AG09309 (cell line): ENCODE results near the gene SIGLEC15.
"Not testable (repeated sequence)": the region's sequence is repeated elsewhere in the genome, so short reads cannot be mapped to it uniquely, and the experiment has no call there.

Experiments
- DNase-seq: peaks from one replicate; pipeline ENCODE4 v3.0.0-alpha.2; 2010; ENCODE audit warnings: low read depth
- H3K4me3 ChIP-seq: 2 replicates; pipeline ENCODE4 v1.5.1; 2011; ENCODE audit warnings: mild to moderate bottlenecking, low read depth, low read length, moderate library complexity; ENCODE audit not compliant: control insufficient read depth
- CTCF ChIP-seq: IDR thresholded peaks from 2 replicates; pipeline ENCODE4 v1.5.1; 2011; ENCODE audit warnings: mild to moderate bottlenecking, low read depth, low read length, inconsistent platforms; ENCODE audit not compliant: insufficient read depth, control insufficient read depth; ENCODE audit errors: missing control alignments

SIGLEC15 gene

GRCh38 chr18:45820106-45820745 lies 5.2 kb upstream of the SIGLEC15 start:
- no peak overlapping the region for H3K4me3 ChIP-seq
- DNase-seq, result no peak
- no peak for TF ChIP-seq CTCF

DNA sequence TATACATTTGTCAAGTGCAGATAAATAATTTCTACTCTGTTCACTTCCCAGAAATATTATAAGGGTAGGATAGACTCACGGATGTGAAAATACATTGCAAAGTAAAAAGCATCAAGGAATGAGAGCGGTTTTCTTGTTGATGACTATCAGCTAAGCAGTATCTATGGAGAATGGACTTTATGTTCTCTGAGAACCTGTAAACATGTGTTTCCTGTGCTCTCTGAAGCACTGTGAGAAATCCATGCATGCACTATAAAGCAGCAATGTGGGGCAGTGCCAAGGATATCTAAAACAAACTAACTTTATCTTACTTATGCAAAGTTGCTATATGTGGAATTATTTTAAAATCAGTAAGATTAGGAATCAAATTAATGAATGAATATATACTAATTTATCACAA lies 4.4 kb upstream of the SIGLEC15 start:
- DNase-seq, result no peak
- TF ChIP-seq CTCF, result no peak
- H3K4me3 ChIP-seq, result no peak overlapping the region

GRCh38 chr18:45821711-45822110 lies 3.8 kb upstream of the SIGLEC15 start:
- no peak for TF ChIP-seq CTCF
- no peak overlapping the region for H3K4me3 ChIP-seq
- DNase-seq, result no peak

DNA sequence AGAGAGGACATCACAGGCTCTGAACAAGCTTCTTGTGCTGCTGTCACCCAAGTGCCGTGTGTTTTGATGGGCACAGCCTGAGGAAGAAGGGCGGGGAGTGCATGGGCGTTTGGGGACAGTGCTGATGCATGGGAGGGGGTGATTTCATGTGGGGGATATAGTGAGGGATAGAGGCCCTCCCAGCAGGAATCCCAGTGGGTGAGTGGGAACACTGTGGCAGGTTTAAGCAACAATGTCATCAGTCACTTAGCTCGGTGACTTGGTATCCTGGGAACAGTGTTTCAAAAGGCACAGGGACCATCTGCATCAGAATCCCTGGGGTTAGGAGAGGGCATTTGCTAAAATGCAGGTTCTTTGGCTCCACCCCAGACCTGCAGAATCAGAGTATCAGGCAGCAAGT lies 609 bp downstream of the SIGLEC15 start:
- H3K4me3 ChIP-seq, result no peak overlapping the region
- TF ChIP-seq CTCF, result no peak
- DNase-seq, result no peak

DNA sequence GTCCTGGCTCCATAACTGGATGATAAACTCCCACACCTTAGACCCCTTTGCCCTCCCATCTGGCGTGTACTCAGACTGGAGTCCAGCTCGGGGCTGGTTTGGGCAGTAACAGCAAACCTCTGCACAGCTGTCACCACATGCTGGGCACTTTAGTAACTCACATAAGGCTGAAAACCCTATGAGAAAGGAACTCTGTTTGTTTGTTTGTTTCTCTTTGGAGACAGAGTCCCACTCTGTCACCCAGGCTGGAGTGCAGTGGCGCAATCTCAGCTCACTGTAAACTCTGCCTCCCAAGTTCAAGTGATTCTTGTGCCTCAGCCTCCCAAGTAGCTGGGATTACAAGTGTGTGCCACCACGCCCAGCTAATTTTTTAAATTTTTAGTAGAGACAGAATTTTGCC lies 1.2 kb downstream of the SIGLEC15 start:
- not testable (repeated sequence) for H3K4me3 ChIP-seq, DNase-seq

- H3K4me3 ChIP-seq, result no peak overlapping the region
- no peak for TF ChIP-seq CTCF
- DNase-seq, result no peak
Measured at GRCh38 chr18:45828917-45829811, 3.7 kb downstream of the SIGLEC15 start.

- DNase-seq, result no peak
- H3K4me3 ChIP-seq, result no peak overlapping the region
- TF ChIP-seq CTCF, result no peak
Measured at GRCh38 chr18:45829855-45830254, 4.4 kb downstream of the SIGLEC15 start.
